ENCODE results near the gene BTK.

DNA sequence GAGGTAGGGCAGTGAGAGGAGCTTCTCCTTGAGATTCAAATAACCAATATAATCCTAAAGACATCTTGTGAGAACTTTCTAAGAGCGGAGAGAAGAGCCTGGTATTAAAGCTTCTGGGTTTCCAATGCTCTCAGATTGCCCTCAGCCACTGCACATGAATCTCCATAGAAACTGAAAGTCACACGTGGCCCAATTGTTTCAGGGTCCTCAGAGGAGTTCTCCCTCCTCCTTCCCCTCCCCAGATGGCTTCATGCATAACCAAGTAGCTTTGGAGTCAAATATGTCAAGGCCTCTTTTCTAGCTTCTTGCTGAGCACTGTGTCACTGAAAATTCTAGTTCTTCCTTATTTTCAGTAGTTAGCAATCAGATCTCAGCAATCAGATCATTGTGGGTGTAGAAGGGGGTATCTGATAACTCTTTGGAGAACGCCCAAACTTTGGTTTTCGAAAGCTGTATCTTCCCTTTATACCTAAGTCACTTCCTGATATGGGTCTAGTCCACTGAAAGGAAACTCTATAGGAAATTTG is 2.2 kb downstream of the BTK start:
- TF ChIP-seq, protein P1, sequence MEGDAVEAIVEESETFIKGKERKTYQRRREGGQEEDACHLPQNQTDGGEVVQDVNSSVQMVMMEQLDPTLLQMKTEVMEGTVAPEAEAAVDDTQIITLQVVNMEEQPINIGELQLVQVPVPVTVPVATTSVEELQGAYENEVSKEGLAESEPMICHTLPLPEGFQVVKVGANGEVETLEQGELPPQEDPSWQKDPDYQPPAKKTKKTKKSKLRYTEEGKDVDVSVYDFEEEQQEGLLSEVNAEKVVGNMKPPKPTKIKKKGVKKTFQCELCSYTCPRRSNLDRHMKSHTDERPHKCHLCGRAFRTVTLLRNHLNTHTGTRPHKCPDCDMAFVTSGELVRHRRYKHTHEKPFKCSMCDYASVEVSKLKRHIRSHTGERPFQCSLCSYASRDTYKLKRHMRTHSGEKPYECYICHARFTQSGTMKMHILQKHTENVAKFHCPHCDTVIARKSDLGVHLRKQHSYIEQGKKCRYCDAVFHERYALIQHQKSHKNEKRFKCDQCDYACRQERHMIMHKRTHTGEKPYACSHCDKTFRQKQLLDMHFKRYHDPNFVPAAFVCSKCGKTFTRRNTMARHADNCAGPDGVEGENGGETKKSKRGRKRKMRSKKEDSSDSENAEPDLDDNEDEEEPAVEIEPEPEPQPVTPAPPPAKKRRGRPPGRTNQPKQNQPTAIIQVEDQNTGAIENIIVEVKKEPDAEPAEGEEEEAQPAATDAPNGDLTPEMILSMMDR (IDR thresholded peaks at IDR 0.05; ENCODE audit: low read depth, low read length) = no peak
- no peak for TF ChIP-seq EZH2phosphoT487 (IDR thresholded peaks at IDR 0.05; ENCODE audit: low read depth)

Data from OCI-LY3 (cell line).